B cell (primary cell): ENCODE data around the gene RPL22. TPM values are rescaled to one million over a fixed set of nuclear protein-coding genes. Genes with fewer than 3 reads are reported as not detected.

Source experiments
- ATAC-seq: fragments of 200-7000 bp; cut with Tn5 transposase; one replicate; pipeline ENCODE4 v1.10.0; 2021; ENCODE audit warnings: low read depth, mild to moderate bottlenecking, moderate number of reproducible peaks, moderate library complexity
- CTCF ChIA-PET: fragments of 350-600 bp; sonication (Branson Sonifier 250); formaldehyde crosslinking; loops from one replicate; lab custom pipeline; 2021; ENCODE audit warnings: antibody characterized with exemption, inconsistent platforms; lab: Charles Lee
- POLR2A ChIA-PET: fragments of 350-600 bp; sonication (Branson Sonifier 250); formaldehyde crosslinking; loops from one replicate; lab custom pipeline; 2021; ENCODE audit warnings: antibody characterized with exemption; lab: Charles Lee
- DNase-seq: peaks from one replicate; pipeline ENCODE4 v3.0.0; 2013
- H2AFZ ChIP-seq: 2 replicates; pipeline ENCODE4 v1.6.1; 2012; ENCODE audit warnings: mild to moderate bottlenecking, low read depth, low read length; ENCODE audit not compliant: insufficient read depth, poor library complexity, severe bottlenecking
- H3K27ac ChIP-seq, 2 donors: 1 replicate in 1 of 2; 2 replicates in 1 of 2; pipeline ENCODE4 v1.5.1; 2012 to 2013; ENCODE audit warnings: low read length in 2 of 2, mild to moderate bottlenecking in 2 of 2, moderate library complexity in 1 of 2
- H3K27me3 ChIP-seq, 4 experiments: fragments of 200-600 bp in 1 of 4; sonication (generic) in 1 of 4; replicated peaks in 1 of 4; 1 replicate in 2 of 4; 2 replicates in 2 of 4; pipeline versions ENCODE4 v1.6.1 to v1.7.0; 2013 to 2016; ENCODE audit warnings: low read length in 3 of 4, mild to moderate bottlenecking in 2 of 4, mixed read lengths in 1 of 4, moderate library complexity in 1 of 4; ENCODE audit not compliant: insufficient read depth in 4 of 4, control insufficient read depth in 3 of 4; ENCODE audit errors: control extremely low read depth in 1 of 4
- H3K36me3 ChIP-seq, 2 experiments: replicated peaks in 1 of 2; 1 replicate in 1 of 2; 2 replicates in 1 of 2; pipeline versions ENCODE4 v1.6.1 to v1.7.1; 2013; ENCODE audit warnings: low read length in 1 of 2; ENCODE audit not compliant: insufficient read depth in 2 of 2, control insufficient read depth in 1 of 2; ENCODE audit errors: control extremely low read depth in 1 of 2, extremely low read depth in 1 of 2
- H3K4me1 ChIP-seq, 2 donors: fragments of 200-600 bp in 1 of 2; sonication (generic) in 1 of 2; 1 replicate in 1 of 2; 2 replicates in 1 of 2; pipeline versions ENCODE4 v1.5.1 to v1.6.1; 2013 to 2017; ENCODE audit warnings: low read length in 2 of 2; ENCODE audit not compliant: control insufficient read depth in 2 of 2, insufficient read depth in 2 of 2
- H3K4me2 ChIP-seq: replicated peaks from 2 replicates; pipeline ENCODE3; 2012; ENCODE audit warnings: mild to moderate bottlenecking, low read depth, low read length; ENCODE audit not compliant: poor library complexity, severe bottlenecking
- H3K4me3 ChIP-seq, 5 experiments: fragments of 200-600 bp in 1 of 5; sonication (generic) in 1 of 5; 1 replicate in 3 of 5; 2 replicates in 2 of 5; pipeline versions ENCODE4 v1.5.1 to v1.7.0; 2011 to 2016; ENCODE audit warnings: low read length in 4 of 5, mild to moderate bottlenecking in 4 of 5, low read depth in 2 of 5, control low read depth in 1 of 5, moderate library complexity in 1 of 5; ENCODE audit not compliant: insufficient read depth in 1 of 5; ENCODE audit errors: control extremely low read depth in 1 of 5, extremely low read depth in 1 of 5
- H3K79me2 ChIP-seq: fragments of 200-600 bp; sonication (generic); one replicate; pipeline ENCODE4 v1.6.0; 2016; ENCODE audit warnings: low read length; ENCODE audit not compliant: control insufficient read depth, insufficient read depth
- H3K9ac ChIP-seq: fragments of 200-600 bp; sonication (generic); 2 replicates; pipeline ENCODE4 v1.6.1; 2017; ENCODE audit warnings: mild to moderate bottlenecking, low read length, moderate library complexity
- H3K9me3 ChIP-seq, 3 donors: one replicate each; pipeline versions ENCODE4 v1.6.1 to v1.7.1; 2013; ENCODE audit warnings: low read length in 2 of 3; ENCODE audit not compliant: control insufficient read depth in 2 of 3, insufficient read depth in 1 of 3; ENCODE audit errors: control extremely low read depth in 1 of 3
- H4K20me1 ChIP-seq: 2 replicates; pipeline ENCODE4 v1.6.0; 2012; ENCODE audit warnings: mild to moderate bottlenecking, low read length; ENCODE audit not compliant: insufficient read depth, control insufficient read depth, poor library complexity, severe bottlenecking
- H3K27ac Mint-ChIP-seq: one replicate; pipeline ENCODE4 v1.8.0; 2021; ENCODE audit warnings: mixed read lengths
- H3K27me3 Mint-ChIP-seq: one replicate; pipeline ENCODE4 v1.8.0; 2021; ENCODE audit warnings: mixed read lengths
- H3K4me1 Mint-ChIP-seq: one replicate; pipeline ENCODE4 v1.8.0; 2021; ENCODE audit warnings: mixed read lengths
- H3K4me3 Mint-ChIP-seq: one replicate; pipeline ENCODE4 v1.8.0; 2021; ENCODE audit warnings: mixed read lengths
- H3K9me3 Mint-ChIP-seq: one replicate; pipeline ENCODE4 v1.8.0; 2022; ENCODE audit warnings: mixed read lengths; ENCODE audit not compliant: insufficient read depth
- EZH2 ChIP-seq: IDR thresholded peaks from 2 replicates; pipeline ENCODE4 v1.6.1; 2012; ENCODE audit warnings: borderline replicate concordance, low read depth, mild to moderate bottlenecking, moderate library complexity, low read length; ENCODE audit not compliant: insufficient read depth, poor library complexity, severe bottlenecking
- WGBS: methylation state at CpG from one replicate; pipeline ENCODE4 v1.1.5; 2013; ENCODE audit warnings: missing lambda C conversion rate; ENCODE audit not compliant: insufficient coverage; 5-methylcytosine and 5-hydroxymethylcytosine counted together
- intact Hi-C: fragments of 100-400 bp; cut with micrococcal nuclease; formaldehyde crosslinking; loops from one replicate; pipeline ENCODE4 v1.10.0; 2022
- polyA plus RNA-seq: library from polyadenylated mRNA; depleted of rRNA; stranded (reverse); fragments of >200 nt; gene quantifications from 2 replicates; pipeline ENCODE4 v1.2.3, GENCODE V29; 2012
- total RNA-seq, 2 donors: library from RNA; stranded (reverse); fragments of 120-200 nt in 1 of 2; gene quantifications; 1 replicate in 1 of 2; 2 replicates in 1 of 2; pipeline versions ENCODE4 v1.2.3 to v1.2.4, GENCODE V29; 2013 to 2022
- TF ChIP-seq, protein P1 (sequence below): fragments of 200-600 bp; IDR thresholded peaks from one replicate; pipeline ENCODE4 v1.8.0; 2022; ENCODE audit warnings: antibody characterized with exemption, mild to moderate bottlenecking

The RPL22 gene
- total and polyA plus RNA-seq, 2 donors (not counting 1 experiment from before 2014, with no cell fraction given): 70.9 to 471 TPM

DNA sequence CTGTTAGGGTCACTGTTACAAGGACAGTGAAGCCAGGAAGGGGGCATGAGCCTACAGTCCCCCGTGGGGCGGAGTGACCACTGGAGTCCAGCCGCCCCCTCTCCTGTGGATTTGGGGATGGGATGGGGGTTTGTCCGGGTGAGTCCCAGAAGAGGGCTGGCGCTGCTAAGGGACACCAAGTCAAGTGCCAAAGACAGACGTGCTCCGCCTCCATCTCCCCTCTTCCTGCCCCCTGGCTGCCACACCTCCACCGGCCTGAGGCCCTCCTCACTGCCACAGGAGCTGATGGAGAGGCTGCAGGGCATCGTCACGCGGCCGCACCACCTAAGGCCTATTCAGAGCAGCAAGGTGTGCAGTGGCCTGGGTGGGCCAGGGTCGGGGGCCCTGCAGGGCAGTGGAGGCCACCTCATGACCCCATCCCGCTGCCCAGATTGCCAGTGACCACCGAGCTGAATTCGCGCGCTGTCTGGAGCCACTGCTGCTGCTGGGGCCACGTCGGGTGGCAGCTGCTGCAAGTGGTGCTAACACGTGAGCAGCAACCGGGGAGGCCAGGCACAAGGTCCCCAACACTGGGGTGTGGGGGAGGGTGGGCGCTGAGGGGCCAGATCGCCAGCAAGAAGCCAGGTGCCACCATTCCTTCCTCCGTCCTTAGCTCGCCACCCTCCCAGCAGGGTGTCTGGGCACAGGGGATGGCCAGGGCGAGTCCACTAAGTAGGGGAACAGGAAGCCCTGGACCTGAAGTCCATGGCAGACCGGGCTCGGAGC lies 11.4 kb upstream of the RPL22 start:
- Histone ChIP-seq H3K4me2 (no peak overlapping the region), H3K4me1 (peaks cover 34 to 41% of the 10 kb centered on the region in 2 donors), H4K20me1 (no peaks in the 10 kb centered on the region), H3K4me3 (no peak overlapping the region), H3K9ac (no peak overlapping the region), H3K9me3 (peaks cover 0 to 11% (median 0%) of the 10 kb centered on the region in 3 donors), H3K79me2 (no peaks in the 10 kb centered on the region), H2AFZ (no peak overlapping the region), H3K36me3 (no peaks in the 10 kb centered on the region), H3K27me3 (peaks cover 0 to 43% (median 14%) of the 10 kb centered on the region in 4 experiments), H3K27ac (no peak overlapping the region)
- ChIA-PET POLR2A (no interaction called here), CTCF (interaction anchor here (1.4 kb wide), 1 partner anchor 36 kb away, joined by 4 read pairs; no protein-coding TSS in a partner anchor)
- Mint-ChIP-seq H3K9me3 (no peaks in the 10 kb centered on the region), H3K27ac (no peak overlapping the region), H3K4me1 (peaks cover 27% of the 10 kb centered on the region), H3K4me3 (no peak overlapping the region), H3K27me3 (peaks cover 34% of the 10 kb centered on the region)
- no peak for DNase-seq
- TF ChIP-seq, protein P1, sequence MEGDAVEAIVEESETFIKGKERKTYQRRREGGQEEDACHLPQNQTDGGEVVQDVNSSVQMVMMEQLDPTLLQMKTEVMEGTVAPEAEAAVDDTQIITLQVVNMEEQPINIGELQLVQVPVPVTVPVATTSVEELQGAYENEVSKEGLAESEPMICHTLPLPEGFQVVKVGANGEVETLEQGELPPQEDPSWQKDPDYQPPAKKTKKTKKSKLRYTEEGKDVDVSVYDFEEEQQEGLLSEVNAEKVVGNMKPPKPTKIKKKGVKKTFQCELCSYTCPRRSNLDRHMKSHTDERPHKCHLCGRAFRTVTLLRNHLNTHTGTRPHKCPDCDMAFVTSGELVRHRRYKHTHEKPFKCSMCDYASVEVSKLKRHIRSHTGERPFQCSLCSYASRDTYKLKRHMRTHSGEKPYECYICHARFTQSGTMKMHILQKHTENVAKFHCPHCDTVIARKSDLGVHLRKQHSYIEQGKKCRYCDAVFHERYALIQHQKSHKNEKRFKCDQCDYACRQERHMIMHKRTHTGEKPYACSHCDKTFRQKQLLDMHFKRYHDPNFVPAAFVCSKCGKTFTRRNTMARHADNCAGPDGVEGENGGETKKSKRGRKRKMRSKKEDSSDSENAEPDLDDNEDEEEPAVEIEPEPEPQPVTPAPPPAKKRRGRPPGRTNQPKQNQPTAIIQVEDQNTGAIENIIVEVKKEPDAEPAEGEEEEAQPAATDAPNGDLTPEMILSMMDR: no peak
- TF ChIP-seq EZH2: no peak
- intact Hi-C loops: no loop called here
- ATAC-seq: no peak
- WGBS: 95% methylated on average over 26 of the region's 29 CpGs
